ENCODE data around the gene PCSK4. TPM values are rescaled to one million over a fixed set of nuclear protein-coding genes. Genes with fewer than 3 reads are reported as not detected.

The PCSK4 gene
- total and polyA plus RNA-seq, 4 donors = 2.2 to 14.4 (median 9.3) TPM

DNA sequence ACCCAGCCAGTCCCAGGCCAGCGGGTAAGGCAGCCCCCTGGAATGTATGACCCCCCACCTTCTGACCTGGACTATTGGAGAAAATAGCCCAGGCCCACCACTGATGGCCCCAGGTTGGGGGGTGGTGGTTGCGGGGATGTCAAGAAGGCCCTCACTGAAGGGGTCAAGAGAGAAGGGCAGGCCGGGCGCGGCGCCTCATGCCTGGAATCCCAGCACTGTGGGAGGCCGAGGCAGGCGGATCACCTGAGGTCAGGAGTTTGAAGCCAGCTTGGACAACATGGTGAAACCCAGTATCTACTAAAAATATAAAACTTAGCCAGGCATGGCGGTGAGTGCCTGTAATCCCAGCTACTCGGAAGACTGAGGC is 24.1 kb upstream of the PCSK4 start:
- Histone ChIP-seq H3K36me3 (ENCODE audit: control insufficient read depth, insufficient read depth, low read length) (peaks cover 2% of the 10 kb centered on the region), H3K27ac (ENCODE audit: low read depth, low read length) (no peak overlapping the region), H3K4me1 (ENCODE audit: control insufficient read depth, insufficient read depth, low read length) (peaks cover 11% of the 10 kb centered on the region), H3K4me3 (ENCODE audit: low read depth, low read length) (no peak overlapping the region), H3K27me3 (ENCODE audit: control insufficient read depth, insufficient read depth, low read length) (peaks cover 45% of the 10 kb centered on the region), H3K9me3 (ENCODE audit: control insufficient read depth, insufficient read depth, low read length) (no peaks in the 10 kb centered on the region)
- no peak for DNase-seq (ENCODE audit: low read depth in 4 of 6, low spot score in 6 of 6)
- whole genome bisulfite sequencing (ENCODE audit: insufficient coverage) = 67% methylated on average over 8 of the region's 10 CpGs

DNA sequence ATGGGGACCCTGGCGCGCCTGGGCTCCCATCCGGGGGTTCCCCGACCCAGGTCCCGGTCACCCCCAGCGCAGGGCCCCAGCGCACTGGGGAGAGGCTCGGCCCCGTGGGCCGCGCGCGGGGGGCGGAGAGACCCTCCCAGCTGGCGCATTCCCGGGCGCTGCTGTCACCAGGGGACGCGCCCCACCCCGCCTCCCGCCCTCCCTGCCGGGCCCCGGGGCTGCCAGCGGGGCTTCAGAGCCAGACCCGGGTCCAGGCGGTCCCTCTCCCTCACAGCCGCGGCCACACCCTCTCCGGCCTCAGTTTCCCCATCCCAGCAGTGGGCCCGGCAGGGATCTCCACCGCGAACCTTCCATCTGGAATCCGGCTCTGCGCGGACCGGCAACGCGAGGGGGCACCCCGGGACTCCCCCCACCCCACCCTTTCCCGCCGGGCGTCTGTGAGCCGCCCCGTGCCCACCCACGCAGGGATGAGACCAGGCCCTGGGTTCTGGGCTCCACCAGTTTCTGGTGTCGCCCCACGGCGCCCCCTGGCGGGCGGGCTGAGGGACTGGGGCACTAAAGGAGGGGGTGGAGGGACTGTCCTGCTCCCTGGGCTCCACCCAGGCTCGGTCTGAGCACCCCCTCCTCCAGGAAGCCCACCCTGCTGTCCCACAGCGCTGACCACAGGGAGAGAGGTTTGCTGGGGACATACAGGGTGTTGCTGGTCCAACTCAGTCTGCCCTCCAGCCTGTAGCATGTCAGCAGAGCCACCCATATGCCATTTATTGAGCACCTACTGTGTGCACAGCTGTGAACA is 23.5 kb upstream of the PCSK4 start:
- H3K27me3 ChIP-seq (ENCODE audit: control insufficient read depth, insufficient read depth, low read length) = peaks cover 45% of the 10 kb centered on the region
- WGBS (ENCODE audit: insufficient coverage) = 9% methylated on average over 38 of the region's 52 CpGs
- peaks cover 2% of the 10 kb centered on the region for H3K36me3 ChIP-seq (ENCODE audit: control insufficient read depth, insufficient read depth, low read length)
- H3K27ac ChIP-seq (ENCODE audit: low read depth, low read length) = no peak overlapping the region
- peaks cover 12% of the 10 kb centered on the region for H3K4me1 ChIP-seq (ENCODE audit: control insufficient read depth, insufficient read depth, low read length)
- DNase-seq (ENCODE audit: low read depth in 4 of 6, low spot score in 6 of 6) = no peak
- H3K4me3 ChIP-seq (ENCODE audit: low read depth, low read length) = no peak overlapping the region
- no peaks in the 10 kb centered on the region for H3K9me3 ChIP-seq (ENCODE audit: control insufficient read depth, insufficient read depth, low read length)

DNA sequence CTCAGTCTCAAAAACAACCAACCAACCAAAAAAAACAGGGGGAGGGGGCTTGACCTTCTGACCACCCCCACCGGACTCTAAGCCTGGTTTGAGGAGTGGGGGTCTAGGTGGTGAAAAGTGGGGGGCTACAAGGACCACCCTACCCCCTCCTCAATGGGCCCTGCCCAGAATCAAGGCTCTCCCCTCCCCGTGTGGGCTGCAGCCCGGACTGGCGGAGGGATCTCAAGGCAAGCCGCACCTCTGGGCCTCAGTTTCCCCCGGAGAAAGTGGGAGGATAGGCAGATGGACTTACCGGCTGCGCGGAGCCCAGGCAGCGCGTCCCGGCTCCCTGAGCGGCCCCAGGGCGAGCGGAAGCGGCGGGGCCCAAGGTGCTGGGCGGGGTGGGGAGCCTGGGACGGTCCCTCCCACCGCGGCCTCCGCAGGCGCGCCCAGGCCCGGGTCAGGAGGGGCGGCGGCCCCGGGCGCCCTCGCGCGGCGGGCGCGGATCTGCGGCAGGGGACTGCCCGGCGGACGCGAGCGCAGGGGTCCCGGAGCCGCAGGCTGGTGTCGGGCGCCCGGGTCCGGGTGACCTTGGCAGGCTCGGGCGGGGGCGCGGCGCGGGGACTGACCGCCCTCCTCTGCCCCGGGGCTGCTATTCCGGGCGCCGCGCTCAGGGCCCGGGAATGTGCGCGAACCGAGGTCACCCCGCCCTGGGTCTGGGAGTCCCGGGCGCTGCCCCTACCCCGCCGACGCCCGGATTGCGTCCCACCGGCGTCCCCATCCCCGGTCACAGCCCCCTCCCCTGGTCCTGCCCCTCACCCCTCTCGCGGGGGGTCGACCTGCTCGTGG is 22.7 kb upstream of the PCSK4 start, which contains the start of gene ADAMTSL5:
Gene ADAMTSL5 (minus strand): TSS at position 349 of the 828 bp plus-strand sequence. CDS start 2,076 bp downstream, outside the sequence.
- H3K36me3 ChIP-seq (ENCODE audit: control insufficient read depth, insufficient read depth, low read length) = peaks cover 2% of the 10 kb centered on the region
- H3K4me1 ChIP-seq (ENCODE audit: control insufficient read depth, insufficient read depth, low read length) = peaks cover 19% of the 10 kb centered on the region
- peaks cover 45% of the 10 kb centered on the region for H3K27me3 ChIP-seq (ENCODE audit: control insufficient read depth, insufficient read depth, low read length)
- WGBS (ENCODE audit: insufficient coverage) = 2% methylated on average over 74 of the region's 78 CpGs
- H3K4me3 ChIP-seq (ENCODE audit: low read depth, low read length) = no peak within 1 kb of the TSS
- H3K9me3 ChIP-seq (ENCODE audit: control insufficient read depth, insufficient read depth, low read length) = no peaks in the 10 kb centered on the region
- no peak for DNase-seq (ENCODE audit: low read depth in 4 of 6, low spot score in 6 of 6)
- no peak within 1 kb of the TSS for H3K27ac ChIP-seq (ENCODE audit: low read depth, low read length)

DNA sequence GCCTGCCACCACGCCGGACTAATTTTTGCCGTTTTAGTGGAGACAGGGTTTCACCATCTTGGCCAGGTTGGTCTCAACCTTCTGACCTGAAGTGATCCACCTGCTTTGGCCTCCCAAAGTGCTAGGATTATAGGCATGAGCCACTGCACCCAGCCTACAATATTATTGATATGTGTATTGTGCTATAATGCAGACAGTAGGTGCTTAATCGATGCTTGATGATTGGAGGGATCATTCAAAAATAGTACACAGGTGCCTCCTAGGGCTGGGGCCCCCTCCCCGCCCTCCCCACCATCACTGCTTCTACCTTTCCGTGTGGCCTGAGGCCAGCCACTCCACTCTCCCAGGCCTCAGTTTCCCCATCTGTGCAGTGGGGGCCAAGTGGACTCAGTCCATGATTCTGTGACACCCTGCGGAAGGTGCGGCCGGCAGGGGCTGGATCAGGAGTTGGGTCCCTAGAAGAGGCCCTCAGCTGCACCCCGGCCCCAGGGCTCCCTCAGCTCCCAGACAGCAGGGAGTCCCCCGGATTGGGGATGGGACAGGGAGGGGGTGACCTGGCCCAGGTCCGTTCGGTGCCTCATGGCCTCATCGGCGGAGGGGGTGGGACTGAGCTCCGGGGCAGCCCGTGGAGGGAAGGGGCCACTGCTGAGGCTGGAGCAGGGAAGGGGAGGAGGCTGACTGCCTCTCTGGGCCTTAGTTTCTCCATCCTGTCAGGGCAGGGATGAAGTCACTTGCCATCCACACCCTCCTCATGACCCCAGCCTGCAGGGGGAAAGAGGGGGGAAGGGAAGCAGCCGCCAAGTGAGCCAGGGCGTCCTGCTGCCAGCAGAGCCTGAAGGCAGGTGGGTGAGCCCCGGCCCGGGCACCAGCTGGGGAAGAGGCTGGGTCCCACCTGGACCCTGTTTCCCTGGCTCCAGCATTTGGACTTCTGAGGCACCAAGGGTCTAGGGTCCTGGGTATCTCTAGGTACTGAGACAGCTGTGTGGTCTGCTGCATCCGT is 21.5 kb upstream of the PCSK4 start:
- DNase-seq (ENCODE audit: low read depth in 4 of 6, low spot score in 6 of 6) = no peak
- peaks cover 2% of the 10 kb centered on the region for H3K36me3 ChIP-seq (ENCODE audit: control insufficient read depth, insufficient read depth, low read length)
- H3K4me3 ChIP-seq (ENCODE audit: low read depth, low read length) = no peak overlapping the region
- peaks cover 45% of the 10 kb centered on the region for H3K27me3 ChIP-seq (ENCODE audit: control insufficient read depth, insufficient read depth, low read length)
- peaks cover 29% of the 10 kb centered on the region for H3K4me1 ChIP-seq (ENCODE audit: control insufficient read depth, insufficient read depth, low read length)
- 54% methylated on average over 19 of the region's 22 CpGs for WGBS (ENCODE audit: insufficient coverage)
- H3K9me3 ChIP-seq (ENCODE audit: control insufficient read depth, insufficient read depth, low read length) = no peaks in the 10 kb centered on the region
- H3K27ac ChIP-seq (ENCODE audit: low read depth, low read length) = no peak overlapping the region

DNA sequence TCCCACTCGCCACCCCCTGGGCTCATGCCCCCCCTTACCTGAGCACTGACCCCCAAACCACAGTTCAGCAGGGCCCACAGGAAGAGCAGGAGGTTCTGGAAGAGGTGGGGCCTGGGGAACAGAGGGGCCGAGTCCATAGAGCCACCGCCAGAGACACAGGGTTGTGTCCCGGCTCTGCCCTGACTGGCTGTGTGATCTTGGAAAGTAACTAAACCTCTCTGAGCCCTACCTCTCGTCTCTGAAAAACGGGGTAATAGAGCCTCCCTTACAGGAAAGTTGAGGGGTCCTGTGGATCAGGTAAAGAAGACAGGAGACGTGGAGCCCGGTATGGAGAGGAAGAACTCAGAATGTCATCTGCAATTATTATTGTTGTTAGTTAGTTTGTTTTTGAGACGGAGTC is 20.7 kb upstream of the PCSK4 start:
- Histone ChIP-seq H3K27ac (ENCODE audit: low read depth, low read length) (no peak overlapping the region), H3K4me1 (ENCODE audit: control insufficient read depth, insufficient read depth, low read length) (peaks cover 29% of the 10 kb centered on the region), H3K9me3 (ENCODE audit: control insufficient read depth, insufficient read depth, low read length) (no peaks in the 10 kb centered on the region), H3K4me3 (ENCODE audit: low read depth, low read length) (no peak overlapping the region), H3K36me3 (ENCODE audit: control insufficient read depth, insufficient read depth, low read length) (peaks cover 2% of the 10 kb centered on the region), H3K27me3 (ENCODE audit: control insufficient read depth, insufficient read depth, low read length) (peaks cover 45% of the 10 kb centered on the region)
- no peak for DNase-seq (ENCODE audit: low read depth in 4 of 6, low spot score in 6 of 6)
- 48% methylated on average over 8 of the region's 9 CpGs for WGBS (ENCODE audit: insufficient coverage)

DNA sequence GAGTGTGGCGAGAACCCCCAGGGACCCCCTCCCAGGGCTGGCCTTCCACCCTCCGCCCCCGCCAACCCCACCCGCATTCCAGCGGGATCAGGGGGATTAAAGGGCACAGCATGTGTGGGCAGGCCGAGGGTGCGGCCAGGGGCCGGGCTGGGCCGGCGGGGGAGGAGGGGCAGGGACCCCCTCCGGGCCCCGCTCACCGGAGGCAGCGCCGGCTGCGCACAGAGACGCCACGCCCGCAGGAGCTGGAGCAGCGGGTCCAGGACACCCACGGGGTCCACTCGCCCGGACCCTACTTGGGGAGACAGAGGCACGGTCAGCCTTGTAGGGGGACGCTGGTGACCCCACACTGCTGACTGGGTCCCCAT is 20.3 kb upstream of the PCSK4 start:
- Histone ChIP-seq H3K9me3 (ENCODE audit: control insufficient read depth, insufficient read depth, low read length) (no peaks in the 10 kb centered on the region), H3K27me3 (ENCODE audit: control insufficient read depth, insufficient read depth, low read length) (peaks cover 47% of the 10 kb centered on the region), H3K4me3 (ENCODE audit: low read depth, low read length) (no peak overlapping the region), H3K4me1 (ENCODE audit: control insufficient read depth, insufficient read depth, low read length) (peaks cover 29% of the 10 kb centered on the region), H3K36me3 (ENCODE audit: control insufficient read depth, insufficient read depth, low read length) (peaks cover 2% of the 10 kb centered on the region), H3K27ac (ENCODE audit: low read depth, low read length) (no peak overlapping the region)
- no peak for DNase-seq (ENCODE audit: low read depth in 4 of 6, low spot score in 6 of 6)
- WGBS (ENCODE audit: insufficient coverage) = 17% methylated on average over 20 of the region's 25 CpGs

DNA sequence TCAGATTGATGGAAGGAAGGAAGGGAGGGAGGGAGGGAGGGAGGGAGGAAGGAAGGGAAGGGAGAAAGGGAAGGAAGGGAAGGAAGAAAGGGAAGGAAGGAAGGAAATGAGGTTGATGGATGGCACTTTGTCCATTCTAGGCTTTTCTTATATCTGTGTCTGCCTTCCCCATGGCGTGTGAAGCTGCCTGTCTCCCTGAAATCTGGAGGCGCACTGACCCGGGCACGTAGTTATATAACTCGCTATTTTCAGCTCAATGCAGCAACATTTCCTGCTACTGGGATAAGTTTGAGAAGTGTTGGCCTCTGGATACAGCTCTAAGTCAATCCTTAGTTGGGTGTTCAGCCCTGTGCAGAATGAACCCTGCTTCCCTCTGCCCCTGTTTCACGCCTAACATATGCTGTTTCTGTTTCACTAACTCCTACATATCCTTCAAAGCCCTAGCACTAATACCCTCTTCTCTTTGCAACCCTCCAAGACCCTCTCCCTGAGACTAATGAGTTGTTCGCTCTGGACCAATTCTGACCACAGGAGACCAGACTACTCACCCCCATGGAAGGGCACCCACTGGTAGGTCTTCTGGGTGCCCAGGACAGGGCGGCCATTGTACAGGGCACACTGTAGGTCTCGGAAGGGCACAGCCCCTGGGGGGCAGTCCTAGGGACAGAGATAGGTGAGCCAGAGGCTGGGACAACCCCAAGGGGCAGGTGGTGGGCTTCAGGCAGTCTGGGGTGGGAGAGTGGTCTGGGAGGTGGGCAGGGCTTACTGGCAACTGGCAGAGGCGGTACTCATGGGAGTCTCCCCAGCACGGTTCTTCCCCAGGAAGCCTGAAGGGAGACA is 19.7 kb upstream of the PCSK4 start:
- 82% methylated on average over 6 of the region's 11 CpGs for WGBS (ENCODE audit: insufficient coverage)
- Histone ChIP-seq H3K27ac (ENCODE audit: low read depth, low read length) (no peak overlapping the region), H3K9me3 (ENCODE audit: control insufficient read depth, insufficient read depth, low read length) (no peaks in the 10 kb centered on the region), H3K36me3 (ENCODE audit: control insufficient read depth, insufficient read depth, low read length) (peaks cover 2% of the 10 kb centered on the region), H3K4me1 (ENCODE audit: control insufficient read depth, insufficient read depth, low read length) (peaks cover 29% of the 10 kb centered on the region), H3K4me3 (ENCODE audit: low read depth, low read length) (no peak overlapping the region), H3K27me3 (ENCODE audit: control insufficient read depth, insufficient read depth, low read length) (peaks cover 44% of the 10 kb centered on the region)
- DNase-seq (ENCODE audit: low read depth in 4 of 6, low spot score in 6 of 6) = no peak

DNA sequence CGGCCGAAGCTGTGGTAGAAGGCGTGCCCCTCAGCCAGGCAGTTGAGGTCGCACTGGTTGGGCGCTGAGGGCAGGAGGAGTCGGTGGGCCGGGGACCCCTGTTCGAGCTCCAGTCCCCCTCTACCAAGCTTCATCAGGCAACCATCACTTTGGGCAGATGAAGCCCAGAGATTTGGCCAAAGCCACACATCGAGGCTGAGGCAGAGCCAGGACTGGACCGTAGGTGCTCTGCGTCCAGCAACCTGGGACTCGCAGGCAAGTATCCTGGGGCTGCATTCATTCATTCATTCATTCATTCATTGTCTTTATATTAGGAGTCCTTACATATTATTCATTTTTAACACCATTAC is 18.3 kb upstream of the PCSK4 start:
- Histone ChIP-seq H3K36me3 (ENCODE audit: control insufficient read depth, insufficient read depth, low read length) (peaks cover 2% of the 10 kb centered on the region), H3K27me3 (ENCODE audit: control insufficient read depth, insufficient read depth, low read length) (peaks cover 42% of the 10 kb centered on the region), H3K4me1 (ENCODE audit: control insufficient read depth, insufficient read depth, low read length) (peaks cover 35% of the 10 kb centered on the region), H3K9me3 (ENCODE audit: control insufficient read depth, insufficient read depth, low read length) (no peaks in the 10 kb centered on the region), H3K27ac (ENCODE audit: low read depth, low read length) (peak overlapping the region; percentile 42), H3K4me3 (ENCODE audit: low read depth, low read length) (peak overlapping the region; percentile 19)
- DNase-seq (ENCODE audit: low read depth in 4 of 6, low spot score in 6 of 6) = no peak
- 34% methylated on average over 10 of the region's 12 CpGs for WGBS (ENCODE audit: insufficient coverage)

All from spinal cord (tissue), 10 donors.